GM19099 (cell line): ENCODE results near the gene BSND.

Source experiments
- POLR2A ChIP-seq: IDR thresholded peaks from 3 replicates; pipeline ENCODE4 v1.6.1; 2011; ENCODE audit warnings: low read depth; ENCODE audit not compliant: insufficient read length; ENCODE audit errors: extremely low read depth

The BSND gene

DNA sequence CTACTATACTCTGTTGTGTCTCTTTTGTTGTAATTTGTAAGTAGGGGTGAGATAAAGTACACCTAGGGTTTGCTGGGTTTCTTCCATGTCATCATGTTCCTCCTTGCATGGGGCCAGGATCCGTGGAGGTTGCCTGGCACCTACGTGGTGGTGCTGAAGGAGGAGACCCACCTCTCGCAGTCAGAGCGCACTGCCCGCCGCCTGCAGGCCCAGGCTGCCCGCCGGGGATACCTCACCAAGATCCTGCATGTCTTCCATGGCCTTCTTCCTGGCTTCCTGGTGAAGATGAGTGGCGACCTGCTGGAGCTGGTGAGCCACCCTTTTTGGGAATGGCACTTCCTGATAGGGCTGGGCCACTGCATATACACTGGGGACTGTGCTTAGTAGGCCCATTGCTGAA lies 45.0 kb downstream of the BSND start:
- no peak for TF ChIP-seq POLR2A

DNA sequence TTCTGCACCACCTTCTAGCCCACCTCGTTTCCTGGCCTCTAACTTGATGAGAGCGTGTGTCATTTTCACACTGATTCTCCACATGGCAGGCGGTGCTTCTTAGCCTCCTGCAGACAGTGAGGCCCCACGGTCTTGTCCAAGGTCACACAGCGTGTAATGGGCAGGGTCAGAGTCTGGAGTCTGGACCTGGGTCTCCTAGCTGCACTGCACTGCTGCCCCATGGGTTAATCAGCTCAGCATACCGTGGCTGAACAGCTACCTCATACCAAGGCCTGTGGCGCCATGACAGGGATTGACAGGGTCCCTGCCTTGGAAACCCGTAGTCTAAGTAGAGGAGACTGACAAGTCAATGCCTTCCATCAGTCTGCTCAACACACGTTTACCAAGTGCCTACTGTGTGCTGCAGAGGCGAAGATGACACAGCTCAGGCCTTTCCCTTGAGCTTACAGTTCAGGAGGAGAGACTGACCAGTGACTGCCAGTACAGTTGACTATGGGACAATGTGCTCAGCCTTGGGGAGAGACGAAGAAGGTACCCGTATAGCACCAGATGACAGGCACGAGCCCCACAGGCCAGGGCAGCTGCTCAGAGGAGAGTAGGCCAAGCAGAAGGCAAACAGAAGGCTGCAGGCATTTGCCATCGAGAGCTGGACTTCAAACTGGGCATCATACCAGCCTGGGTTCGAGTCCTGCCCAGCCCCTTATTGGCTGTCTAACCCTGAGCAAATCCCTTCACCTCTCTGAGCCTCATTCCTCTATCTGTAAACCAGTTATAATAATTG lies 46.1 kb downstream of the BSND start:
- TF ChIP-seq POLR2A, result no peak

DNA sequence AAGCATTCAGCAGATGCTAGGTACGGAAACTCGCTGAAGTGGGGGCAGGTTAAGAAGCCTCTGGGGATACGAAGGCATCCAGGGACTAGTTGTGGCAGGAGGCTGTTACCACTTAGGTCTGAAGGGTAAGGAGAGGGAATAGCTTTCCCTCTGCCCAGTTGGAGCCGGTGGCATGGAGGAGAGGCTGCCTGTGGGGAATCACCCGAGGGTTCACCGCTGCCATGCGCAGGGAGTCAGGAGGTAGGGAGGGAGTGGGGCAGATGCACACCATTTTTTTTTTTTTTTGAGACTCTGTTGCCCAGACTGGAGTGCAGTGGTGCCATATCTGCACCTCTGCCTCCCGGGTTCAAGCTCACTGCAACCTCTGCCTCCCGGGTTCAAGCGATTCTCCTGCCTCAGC lies 46.7 kb downstream of the BSND start:
- TF ChIP-seq POLR2A, result no peak

DNA sequence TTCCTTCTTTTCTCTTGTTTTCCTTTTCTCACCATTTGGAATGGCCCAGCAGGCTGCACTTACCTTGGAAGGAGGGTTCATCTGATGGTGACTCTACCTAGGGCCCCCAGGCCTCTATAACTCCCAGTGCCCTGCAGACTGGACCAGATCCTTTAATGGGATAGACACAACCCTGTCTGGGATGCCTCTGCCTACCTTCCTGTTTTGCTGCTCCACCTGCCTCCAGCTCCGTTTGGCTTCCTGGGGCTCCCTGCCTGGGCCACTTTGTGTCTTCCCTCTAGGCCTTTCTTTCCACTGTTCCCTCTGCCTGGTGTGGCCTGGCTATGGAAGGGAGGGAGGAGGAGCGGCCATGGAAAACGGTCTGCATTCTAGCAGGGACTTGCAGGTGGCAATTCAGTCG lies 48.1 kb downstream of the BSND start:
- no peak for TF ChIP-seq POLR2A

DNA sequence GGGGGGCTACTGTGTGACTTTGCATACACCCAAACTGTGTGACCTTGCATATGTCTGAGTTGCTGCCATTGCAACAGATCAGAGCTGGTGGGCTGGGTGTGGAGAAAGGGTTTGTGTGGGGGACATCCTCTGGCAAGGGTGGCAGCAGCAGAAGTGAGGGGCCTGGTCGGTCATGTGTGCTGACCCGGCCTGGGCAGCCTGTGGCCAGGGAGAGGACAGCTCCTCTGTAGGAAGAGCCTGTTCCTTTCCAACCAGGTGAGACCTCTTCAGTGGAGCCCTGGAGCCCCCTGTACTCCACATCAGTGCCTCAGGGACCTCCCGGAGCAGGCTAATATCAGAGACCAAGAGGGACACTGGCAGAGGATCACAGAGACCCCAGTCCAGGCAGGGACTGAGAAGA lies 48.9 kb downstream of the BSND start:
- no peak for TF ChIP-seq POLR2A

DNA sequence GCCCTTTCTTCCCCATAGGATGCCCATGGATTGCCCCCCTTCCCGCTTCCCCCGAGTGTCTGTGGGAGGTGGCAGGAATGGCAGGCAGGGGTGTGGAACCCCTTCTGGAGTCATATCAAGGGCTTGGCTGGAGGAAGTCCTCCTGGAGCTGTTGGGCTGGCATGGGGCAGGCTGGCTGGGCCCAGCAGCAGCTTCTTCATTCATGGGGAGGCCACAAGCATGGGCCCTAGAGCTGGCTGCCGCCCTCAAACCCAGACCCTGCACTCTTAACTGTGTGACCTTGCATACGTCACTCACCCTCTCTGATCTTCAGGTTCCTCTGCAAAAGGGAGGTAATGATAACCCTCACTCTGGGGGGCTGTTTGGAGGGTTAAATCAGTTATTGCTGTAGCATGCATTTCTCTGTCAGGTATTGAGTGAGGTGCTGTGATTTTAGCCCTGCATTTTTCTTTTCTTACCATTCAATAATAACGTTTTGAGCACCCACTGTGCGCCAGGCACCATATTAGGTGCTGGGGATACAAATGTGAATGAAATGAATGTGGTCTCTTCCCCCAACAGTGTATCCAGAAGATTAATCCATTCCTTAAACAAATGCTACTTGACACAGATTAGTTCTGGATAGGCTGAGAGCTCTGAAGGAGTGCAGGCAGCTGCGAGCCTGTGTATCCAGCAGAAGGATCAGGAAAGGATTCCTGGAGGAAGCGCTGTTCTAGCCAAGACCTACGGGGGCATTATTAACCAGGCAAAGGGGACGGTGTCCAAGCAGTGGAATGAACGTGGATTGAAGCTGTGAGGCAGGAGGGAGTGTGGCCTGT lies 49.9 kb downstream of the BSND start:
- no peak for TF ChIP-seq POLR2A

DNA sequence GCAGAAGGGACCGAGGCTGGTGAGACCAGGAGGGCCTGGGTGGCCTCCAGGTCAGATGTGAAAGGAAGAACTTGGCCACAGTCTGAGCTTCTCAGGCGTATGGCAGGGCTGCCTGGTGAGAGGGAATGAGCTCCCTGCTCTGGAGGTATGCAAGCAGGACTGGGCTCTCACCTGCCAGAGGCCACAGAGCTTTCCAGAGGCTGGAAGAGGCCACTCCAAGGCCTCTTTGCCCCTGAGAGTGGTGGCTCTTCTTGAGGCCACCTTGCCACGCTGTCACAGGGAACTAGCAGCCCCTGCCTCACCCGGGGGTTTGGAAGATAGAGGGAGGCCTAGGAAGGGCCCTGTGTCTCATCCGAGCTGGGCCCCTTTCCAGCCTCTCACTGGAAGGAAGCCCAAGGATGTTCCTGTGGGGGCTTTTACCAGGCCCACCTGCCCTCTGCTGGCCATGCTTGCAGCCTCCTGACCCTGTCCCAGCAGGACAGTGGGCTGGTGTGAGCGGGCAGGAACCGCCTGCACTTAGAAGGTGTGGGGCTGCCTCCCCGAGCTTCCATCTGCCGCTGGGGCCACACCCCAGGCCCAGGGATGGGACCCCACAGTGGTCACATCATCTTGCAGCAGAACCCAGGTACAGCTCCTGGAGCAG lies 50.7 kb downstream of the BSND start:
- no peak for TF ChIP-seq POLR2A

DNA sequence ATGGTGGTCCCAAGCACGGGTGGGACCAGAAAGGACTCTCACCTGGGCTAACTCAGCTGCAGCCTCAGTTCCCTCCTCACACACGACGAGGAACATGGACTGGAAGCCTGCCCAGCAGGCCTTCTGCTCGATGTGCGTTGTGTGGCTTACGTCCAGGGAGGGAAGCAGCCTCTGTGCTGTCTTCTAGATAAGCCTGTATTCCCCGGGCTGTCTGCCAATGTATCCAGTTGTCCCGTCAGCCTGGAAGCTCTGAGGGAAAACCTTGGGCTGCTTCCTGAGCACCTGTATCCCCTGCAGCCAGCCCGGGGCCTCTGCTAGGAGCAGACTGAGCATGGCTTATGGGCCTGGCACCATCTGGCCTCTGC lies 51.2 kb downstream of the BSND start:
- no peak for TF ChIP-seq POLR2A

DNA sequence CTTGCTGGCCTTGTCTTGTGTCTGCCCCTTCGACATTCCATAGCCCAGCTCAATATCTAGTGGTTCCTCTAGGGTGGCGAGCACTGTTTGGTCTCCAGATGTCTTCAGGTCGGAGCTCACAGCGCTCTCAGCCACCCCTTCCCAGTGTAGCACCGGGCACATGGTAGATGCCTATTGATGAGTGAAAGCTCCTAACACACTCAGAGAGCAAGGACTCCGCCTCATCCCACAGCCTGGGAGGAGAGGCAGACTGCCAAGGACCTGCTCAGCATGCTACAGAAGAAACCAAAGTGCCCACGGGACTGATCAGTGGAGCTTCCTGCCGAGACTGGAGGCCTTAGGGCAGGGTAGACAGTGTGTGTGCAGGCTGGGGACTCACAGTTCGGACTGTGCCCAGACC lies 51.5 kb downstream of the BSND start:
- TF ChIP-seq POLR2A, result no peak

DNA sequence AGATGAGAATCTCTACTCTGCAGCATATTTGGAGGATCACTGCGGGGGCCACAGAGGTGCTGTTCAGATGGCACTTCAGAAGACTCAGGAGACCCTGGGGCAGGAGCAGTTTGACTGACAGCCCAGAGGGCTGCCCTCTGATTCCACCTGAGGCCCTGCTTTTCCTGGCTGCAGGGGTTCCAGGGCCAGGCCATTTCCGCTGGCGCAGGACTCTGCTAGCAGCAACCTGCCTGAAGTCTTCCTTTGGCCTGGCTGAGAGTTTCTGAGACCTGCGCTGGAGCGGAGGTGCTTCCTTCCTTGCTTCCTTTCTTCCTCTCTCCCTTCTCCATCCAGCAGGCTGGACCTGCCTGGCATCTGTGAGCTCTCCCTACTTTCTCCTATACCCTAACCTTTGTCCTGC lies 52.4 kb downstream of the BSND start:
- no peak for TF ChIP-seq POLR2A

DNA sequence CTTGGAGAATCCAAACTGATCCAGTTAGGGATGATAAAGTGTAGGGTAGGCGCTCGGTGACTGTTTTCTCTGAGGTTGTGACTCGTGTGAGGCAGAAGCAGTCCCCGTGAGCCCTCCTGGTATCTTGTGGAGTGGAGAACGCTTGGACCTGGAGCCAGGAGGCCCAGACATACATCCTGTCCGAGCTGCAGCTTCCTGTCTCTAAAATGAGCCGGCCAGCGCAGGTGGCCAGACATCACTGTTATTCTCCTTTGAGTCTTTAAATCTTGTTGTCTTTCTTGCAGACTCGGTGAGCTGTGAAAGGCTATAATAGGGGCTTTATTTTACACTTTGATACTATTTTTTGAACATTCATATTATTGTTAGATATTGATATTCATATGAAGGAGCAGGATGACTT lies 52.9 kb downstream of the BSND start:
- no peak for TF ChIP-seq POLR2A

DNA sequence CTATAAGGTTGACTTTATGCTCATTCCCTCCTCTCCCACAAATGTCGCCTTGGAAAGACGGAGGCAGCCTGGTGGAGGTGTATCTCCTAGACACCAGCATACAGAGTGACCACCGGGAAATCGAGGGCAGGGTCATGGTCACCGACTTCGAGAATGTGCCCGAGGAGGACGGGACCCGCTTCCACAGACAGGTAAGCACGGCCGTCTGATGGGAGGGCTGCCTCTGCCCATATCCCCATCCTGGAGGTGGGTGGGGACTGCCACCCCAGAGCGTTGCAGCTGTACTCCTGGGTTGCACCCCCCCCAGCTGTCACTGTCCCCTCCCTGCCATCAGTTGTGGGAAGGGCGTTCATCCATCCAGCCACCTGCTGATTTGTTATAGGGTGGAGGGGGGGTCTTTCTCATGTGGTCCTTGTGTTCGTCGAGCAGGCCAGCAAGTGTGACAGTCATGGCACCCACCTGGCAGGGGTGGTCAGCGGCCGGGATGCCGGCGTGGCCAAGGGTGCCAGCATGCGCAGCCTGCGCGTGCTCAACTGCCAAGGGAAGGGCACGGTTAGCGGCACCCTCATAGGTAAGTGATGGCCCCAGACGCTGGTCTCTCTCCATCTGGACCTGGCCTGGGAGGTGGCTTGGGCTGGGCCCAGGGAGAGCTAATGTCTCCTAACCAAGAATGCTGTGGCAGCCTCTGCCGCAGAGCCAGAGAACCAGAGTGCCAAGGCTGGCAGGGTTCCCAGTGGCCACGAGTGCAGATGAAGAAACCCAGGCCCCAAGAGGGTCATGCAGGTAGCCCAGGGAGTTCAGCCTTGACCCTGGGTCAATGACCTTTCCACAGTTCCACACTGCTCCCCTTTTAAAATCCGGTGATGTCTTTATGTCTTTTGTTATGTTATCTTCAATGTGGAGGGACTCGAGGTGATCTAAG lies 53.7 kb downstream of the BSND start:
- no peak for TF ChIP-seq POLR2A

DNA sequence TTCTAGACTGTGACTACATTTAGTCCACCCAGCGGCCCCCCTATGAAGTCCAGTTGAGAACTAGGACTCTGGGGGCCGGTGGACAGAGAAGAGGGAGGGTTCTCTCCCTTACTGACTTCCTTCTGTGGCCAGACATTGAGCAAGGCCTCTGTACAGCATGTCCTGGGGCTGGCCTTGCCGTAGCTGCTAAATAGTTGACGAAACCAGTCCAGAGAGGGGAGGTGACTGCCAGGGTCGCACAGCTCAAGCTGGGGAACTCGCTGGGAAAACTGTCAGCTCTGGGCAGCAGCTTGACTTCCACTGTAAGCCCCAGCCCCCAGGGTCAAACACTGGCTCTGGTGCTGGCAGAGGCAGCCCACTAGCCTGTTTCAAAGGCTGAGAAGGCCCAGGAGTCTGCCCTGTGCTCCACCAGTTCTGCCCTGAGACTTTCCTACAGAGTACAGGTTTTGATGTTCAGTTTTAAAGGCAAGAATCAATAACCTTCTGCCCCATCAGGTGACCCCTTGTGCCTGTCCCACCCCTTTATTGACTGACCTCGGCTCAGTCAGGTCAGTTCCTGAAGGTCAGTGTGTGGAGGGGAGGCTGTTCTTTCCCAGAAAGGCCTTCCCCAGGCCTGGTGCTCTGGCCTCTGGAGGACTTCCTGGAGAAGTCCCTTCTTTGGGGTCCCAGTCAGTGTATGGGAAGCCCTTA lies 54.7 kb downstream of the BSND start:
- no peak for TF ChIP-seq POLR2A

DNA sequence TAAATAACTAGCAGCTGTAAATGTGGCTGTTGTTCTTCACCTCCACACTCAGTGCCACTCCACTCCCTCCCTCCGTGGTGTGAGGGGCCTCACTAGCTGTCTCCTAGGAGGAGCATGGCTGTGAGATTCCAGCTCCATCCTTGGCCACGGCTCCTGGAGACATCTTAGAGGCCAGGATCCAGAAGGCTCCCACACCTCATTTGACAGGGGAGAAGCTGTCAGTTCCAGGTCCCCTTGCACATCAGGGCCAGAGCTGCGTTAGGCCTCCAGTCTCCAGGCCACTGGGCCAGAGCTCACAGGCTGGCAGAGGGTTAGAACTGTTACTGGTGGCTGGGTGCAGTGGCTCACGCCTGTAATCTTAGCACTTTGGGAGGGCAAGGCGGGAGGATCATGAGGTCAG lies 55.7 kb downstream of the BSND start:
- no peak for TF ChIP-seq POLR2A
